HG03457 (cell line): Measurements from ENCODE around the gene TK1.

Experiments used
- ATAC-seq: cut with Tn5 transposase; IDR thresholded peaks from one replicate; pipeline ENCODE4 v1.9.1; 2021; ENCODE audit warnings: moderate number of reproducible peaks; ENCODE audit not compliant: unreplicated experiment

Gene TK1

GRCh38 chr17:78125138-78125913 is 61.5 kb downstream of the TK1 start:
- no peak for ATAC-seq

- no peak for ATAC-seq
Measured at GRCh38 chr17:78124836-78125137, 62.1 kb downstream of the TK1 start.
